ENCODE results near the gene UMOD. TPM values are rescaled to one million over a fixed set of nuclear protein-coding genes. Genes with fewer than 3 reads are reported as not detected.

Gene UMOD
- total and polyA plus RNA-seq, 9 of the 15 experiments (the other 6 are each of a cell fraction or from before 2014, with no cell fraction given): not detected

GRCh38 chr16:20316715-20317114 lies 35.8 kb downstream of the UMOD start:
- no peaks in the 10 kb centered on the region for H3K9me1 ChIP-seq (ENCODE audit: control insufficient read depth, insufficient read depth, low read length)
- FAIRE-seq (no peak), ATAC-seq (no peak), DNase-seq (ENCODE audit: extremely low read depth in 1 of 4, low spot score in 3 of 4) (no peak)
- H3K4me3 ChIP-seq: no peak overlapping the region
- WGBS (ENCODE audit: insufficient coverage, low coverage, missing lambda C conversion rate): 0% methylated on average over 3 of the region's 5 CpGs
- intact Hi-C loops (cut with micrococcal nuclease): no loop called here
- no peak for TF ChIP-seq REST (IDR thresholded peaks at IDR 0.05; ENCODE audit: borderline replicate concordance)
- no peak for TF ChIP-seq REST (CRISPR knock-in tag; IDR thresholded peaks at IDR 0.05; ENCODE audit: low read depth)
- TF ChIP-seq FOXK2 (conservative IDR thresholded peaks at IDR 0.05 in 1 of 2, IDR thresholded peaks at IDR 0.05 in 1 of 2; ENCODE audit: low read depth in 2 of 2): no peak
- TF ChIP-seq ZBTB40 (IDR thresholded peaks at IDR 0.05): no peak
- no peak for TF ChIP-seq ZBTB40 (CRISPR knock-in tag; IDR thresholded peaks at IDR 0.05)
- no peak for TF ChIP-seq TAF7 (tag; IDR thresholded peaks at IDR 0.05)
- no peak overlapping the region for H3K9ac ChIP-seq (ENCODE audit: insufficient read depth in 1 of 2, low read depth in 2 of 2, low read length in 2 of 2)
- H3K9me3 ChIP-seq (replicated peaks; ENCODE audit: control insufficient read depth, insufficient read depth, low read depth, low read length): no peaks in the 10 kb centered on the region
- H3K27me3 ChIP-seq (ENCODE audit: control insufficient read depth in 2 of 2, insufficient read depth in 2 of 2, low read length in 2 of 2): no peaks in the 10 kb centered on the region
- H3K4me2 ChIP-seq (ENCODE audit: insufficient read depth, low read length): no peak overlapping the region
- H4K20me1 ChIP-seq (replicated peaks; ENCODE audit: control insufficient read depth, insufficient read depth, low read length): peaks cover 3% of the 10 kb centered on the region; the same call in 1 of the 2 replicates
- BruUV-seq (replicated peaks): no TSS peak
- POLR2A ChIA-PET: no interaction called here
- H3K27ac ChIP-seq (ENCODE audit: extremely low read depth, low read depth, low read length): no peak overlapping the region
- no peak overlapping the region for H2AFZ ChIP-seq (ENCODE audit: low read depth, low read length)
- H3K79me2 ChIP-seq (ENCODE audit: control insufficient read depth, insufficient read depth, low read length): no peaks in the 10 kb centered on the region
- CTCF ChIA-PET (ENCODE audit: low intra/inter-chr PET ratio): no interaction called here
- no peaks in the 10 kb centered on the region for H3K36me3 ChIP-seq (ENCODE audit: control insufficient read depth, insufficient read depth, low read length)
- in situ Hi-C loops (cut with MboI): no loop called here
- no peaks in the 10 kb centered on the region for H3K4me1 ChIP-seq (replicated peaks in 1 of 2; ENCODE audit: control insufficient read depth in 2 of 2, insufficient read depth in 2 of 2, low read length in 2 of 2)
